MM.1S (cell line): ENCODE results near the gene PYGL.

Source experiments
- DNase-seq: peaks from one replicate; pipeline ENCODE4 v3.0.0-alpha.2; 2015
- H2AFZ ChIP-seq: fragments of 300-600 bp; sonication (generic); 2 replicates; pipeline ENCODE4 v1.6.0; 2016; ENCODE audit warnings: antibody characterized with exemption, low read length
- H3F3A ChIP-seq: fragments of 300-600 bp; sonication (generic); 2 replicates; pipeline ENCODE4 v1.6.1; 2016; ENCODE audit warnings: mild to moderate bottlenecking, antibody characterized with exemption, low read length, moderate library complexity, mixed read lengths; ENCODE audit not compliant: insufficient read depth
- H3K27ac ChIP-seq: fragments of 300-600 bp; sonication (generic); 2 replicates; pipeline ENCODE4 v1.5.1; 2016; ENCODE audit warnings: mild to moderate bottlenecking, low read length
- H3K27me3 ChIP-seq: fragments of 300-600 bp; sonication (generic); replicated peaks from 2 replicates; pipeline ENCODE4 v1.6.0; 2016; ENCODE audit warnings: low read length; ENCODE audit not compliant: insufficient read depth
- H3K36me3 ChIP-seq: fragments of 300-600 bp; sonication (generic); replicated peaks from 2 replicates; pipeline ENCODE4 v1.6.1; 2016; ENCODE audit warnings: mild to moderate bottlenecking, low read length, mixed read lengths; ENCODE audit not compliant: insufficient read depth
- H3K4me1 ChIP-seq: fragments of 300-600 bp; sonication (generic); 2 replicates; pipeline ENCODE4 v1.6.1; 2016; ENCODE audit warnings: low read length, mixed read lengths
- H3K4me2 ChIP-seq: fragments of 300-600 bp; sonication (generic); 2 replicates; pipeline ENCODE4 v1.6.0; 2016; ENCODE audit warnings: low read depth, low read length
- H3K4me3 ChIP-seq: fragments of 300-600 bp; sonication (generic); 2 replicates; pipeline ENCODE4 v1.5.1; 2016; ENCODE audit warnings: low read length, mixed read lengths
- H3K79me2 ChIP-seq: fragments of 300-600 bp; sonication (generic); 2 replicates; pipeline ENCODE4 v1.6.1; 2016; ENCODE audit warnings: mixed run types, low read length, mixed read lengths
- H3K9ac ChIP-seq: fragments of 300-600 bp; sonication (generic); 2 replicates; pipeline ENCODE4 v1.6.1; 2016; ENCODE audit warnings: low read length, mixed read lengths
- H3K9me2 ChIP-seq: fragments of 300-600 bp; sonication (generic); replicated peaks from 2 replicates; pipeline ENCODE4 v1.6.1; 2016; ENCODE audit warnings: mild to moderate bottlenecking, low read length, mixed read lengths; ENCODE audit not compliant: insufficient read depth
- H3K9me3 ChIP-seq: fragments of 300-600 bp; sonication (generic); replicated peaks from 2 replicates; pipeline ENCODE4 v1.6.1; 2016; ENCODE audit warnings: mild to moderate bottlenecking, low read length, mixed read lengths; ENCODE audit not compliant: insufficient read depth
- H4K20me1 ChIP-seq: fragments of 300-600 bp; sonication (generic); 2 replicates; pipeline ENCODE4 v1.6.1; 2016; ENCODE audit warnings: mild to moderate bottlenecking, low read length, moderate library complexity, mixed read lengths; ENCODE audit not compliant: insufficient read depth
- CTCF ChIP-seq: fragments of 300-600 bp; sonication (generic); IDR thresholded peaks from 2 replicates; pipeline ENCODE4 v1.5.1; 2016; ENCODE audit warnings: antibody characterized with exemption, low read length, mixed read lengths
- EZH2 ChIP-seq: fragments of 300-600 bp; sonication (generic); optimal IDR thresholded peaks from 2 replicates; pipeline ENCODE3; 2017; ENCODE audit warnings: low read depth, mild to moderate bottlenecking, antibody characterized with exemption, low read length, mixed read lengths
- EZH2phosphoT487 ChIP-seq: fragments of 300-600 bp; sonication (generic); IDR thresholded peaks from 2 replicates; pipeline ENCODE4 v1.6.1; 2018; ENCODE audit warnings: antibody characterized with exemption, low read length

PYGL gene

GRCh38 chr14:50859296-50859624 is 85.0 kb downstream of the PYGL start:
- DNase-seq: no peak
- H2AFZ ChIP-seq: no peak overlapping the region
- no peaks in the 10 kb centered on the region for H3K27me3 ChIP-seq
- H3K79me2 ChIP-seq: no peaks in the 10 kb centered on the region
- no peak overlapping the region for H3K27ac ChIP-seq
- H3K9ac ChIP-seq: no peak overlapping the region
- H3F3A ChIP-seq: no peaks in the 10 kb centered on the region
- H3K4me3 ChIP-seq: 0 out of 2 replicates have a peak overlapping the region, but pooled peaks have one; percentile 10
- TF ChIP-seq CTCF (no peak), EZH2phosphoT487 (no peak), EZH2 (no peak)
- no peaks in the 10 kb centered on the region for H3K36me3 ChIP-seq
- no peaks in the 10 kb centered on the region for H3K4me1 ChIP-seq
- H3K9me2 ChIP-seq: no peaks in the 10 kb centered on the region
- no peaks in the 10 kb centered on the region for H3K9me3 ChIP-seq
- peak overlapping the region; percentile 91; the same call in 1 of the 2 replicates for H3K4me2 ChIP-seq
- no peaks in the 10 kb centered on the region for H4K20me1 ChIP-seq

- TF ChIP-seq CTCF (no peak), EZH2phosphoT487 (no peak), EZH2 (no peak)
- Histone ChIP-seq H3F3A (no peaks in the 10 kb centered on the region), H2AFZ (no peak overlapping the region)
Measured at GRCh38 chr14:50856660-50857059, 87.6 kb downstream of the PYGL start.

GRCh38 chr14:50855558-50855957 is 88.7 kb downstream of the PYGL start:
- no peak for TF ChIP-seq EZH2
- TF ChIP-seq CTCF: no peak
- H3K9me2 ChIP-seq: no peaks in the 10 kb centered on the region
- no peaks in the 10 kb centered on the region for H3F3A ChIP-seq
- no peak overlapping the region for H2AFZ ChIP-seq
- no peaks in the 10 kb centered on the region for H4K20me1 ChIP-seq
- H3K9me3 ChIP-seq: no peaks in the 10 kb centered on the region
- no peak for DNase-seq
- no peak overlapping the region for H3K27ac ChIP-seq
- no peak overlapping the region for H3K4me3 ChIP-seq
- no peaks in the 10 kb centered on the region for H3K27me3 ChIP-seq
- no peak overlapping the region for H3K4me2 ChIP-seq
- no peaks in the 10 kb centered on the region for H3K4me1 ChIP-seq
- no peaks in the 10 kb centered on the region for H3K79me2 ChIP-seq
- H3K36me3 ChIP-seq: no peaks in the 10 kb centered on the region
- no peak overlapping the region for H3K9ac ChIP-seq

More at GRCh38 chr14:50856660-50857059, 87.6 kb downstream of the PYGL start:
- Histone ChIP-seq H3K4me2 (no peak overlapping the region), H3K9me3 (no peaks in the 10 kb centered on the region), H4K20me1 (no peaks in the 10 kb centered on the region), H3K27me3 (no peaks in the 10 kb centered on the region), H3K4me3 (no peak overlapping the region), H3K9me2 (no peaks in the 10 kb centered on the region), H3K79me2 (no peaks in the 10 kb centered on the region), H3K4me1 (no peaks in the 10 kb centered on the region), H3K27ac (no peak overlapping the region), H3K9ac (no peak overlapping the region), H3K36me3 (no peaks in the 10 kb centered on the region)
- no peak for DNase-seq
